HL-60 (cell line): ENCODE results near the gene ZFAND6.

Source experiments
- CTCF ChIP-seq: IDR thresholded peaks from one replicate; pipeline ENCODE4 v1.5.1; 2011; ENCODE audit warnings: low read length, control low read depth, inconsistent platforms; ENCODE audit not compliant: insufficient read depth
- GABPA ChIP-seq: IDR thresholded peaks from 2 replicates; pipeline ENCODE4 v1.6.1; 2012; ENCODE audit warnings: low read depth
- POLR2AphosphoS5 ChIP-seq: IDR thresholded peaks from 2 replicates; pipeline ENCODE4 v1.6.1; 2012; ENCODE audit warnings: low read depth
- REST ChIP-seq: IDR thresholded peaks from 2 replicates; pipeline ENCODE4 v1.6.1; 2012; ENCODE audit warnings: low read depth; ENCODE audit not compliant: insufficient replicate concordance

GRCh38 chr15:80060356-80061006 lies 1.0 kb downstream of the ZFAND6 start:
- TF ChIP-seq CTCF (no peak), POLR2AphosphoS5 (no peak), GABPA (no peak), REST (no peak)
